HepG2 (cell line): ENCODE results near the gene CNFN. TPM values are rescaled to one million over a fixed set of nuclear protein-coding genes. Genes with fewer than 3 reads are reported as not detected.
A peak's percentile ranks its signal among the peaks of the same experiment; 100 is the strongest.

Source experiments
- ATAC-seq: fragments of 200-7000 bp; cut with Tn5 transposase; 3 replicates; pipeline ENCODE4 v1.9.1; 2020; ENCODE audit warnings: mild to moderate bottlenecking, moderate library complexity
- BruUV-seq: library from RNA; stranded (reverse); fragments of 400-500 nt; replicated peaks from 2 replicates; lab custom pipeline; 2021; lab: Mats Ljungman, UMichigan
- CTCF ChIA-PET: fragments of 300-600 bp; formaldehyde crosslinking; extraction: SDS; loops from one replicate; lab custom pipeline; 2021; ENCODE audit warnings: low total read pairs, inconsistent platforms, low intra/inter-chr PET ratio; lab: Yijun Ruan, JAX
- POLR2A ChIA-PET: fragments of 350-600 bp; sonication (Branson Sonifier 250); formaldehyde crosslinking; loops from one replicate; lab custom pipeline; 2020; ENCODE audit warnings: antibody characterized with exemption, inconsistent platforms; lab: Yijun Ruan, JAX
- DNase-seq: peaks from one replicate; pipeline ENCODE4 v3.0.0-alpha.2; 2015; ENCODE audit warnings: low spot score
- FAIRE-seq: peaks from 3 replicates; lab custom pipeline; 2011; peaks lifted over from hg19 to GRCh38; lab: Jason Lieb, UNC
- H2AFZ ChIP-seq: one replicate; pipeline ENCODE4 v1.6.1; 2011; ENCODE audit warnings: low read length, inconsistent platforms
- H3K27ac ChIP-seq: fragments of 300-600 bp; 3 replicates; pipeline ENCODE4 v1.8.0; 2011; ENCODE audit warnings: mixed run types, mild to moderate bottlenecking, mixed read lengths, low read length, inconsistent platforms; ENCODE audit not compliant: insufficient read depth; ENCODE audit errors: extremely low read length
- H3K27me3 ChIP-seq, 2 experiments: fragments of 200-600 bp in 1 of 2; 2 replicates in 1 of 2; 3 replicates in 1 of 2; pipeline versions ENCODE4 v1.6.0 to v1.8.0; 2011; ENCODE audit warnings: low read length in 2 of 2, mild to moderate bottlenecking in 2 of 2, moderate library complexity in 2 of 2, inconsistent platforms in 1 of 2; ENCODE audit not compliant: insufficient read depth in 2 of 2, control insufficient read depth in 1 of 2
- H3K36me3 ChIP-seq, 2 experiments: fragments of 200-600 bp in 1 of 2; replicated peaks in 1 of 2; 2 replicates in 1 of 2; 3 replicates in 1 of 2; pipeline versions ENCODE4 v1.5.1 to v1.8.0; 2011; ENCODE audit warnings: low read length in 2 of 2, inconsistent platforms in 1 of 2; ENCODE audit not compliant: insufficient read depth in 2 of 2, control insufficient read depth in 1 of 2
- H3K4me1 ChIP-seq: 2 replicates; pipeline ENCODE4 v1.5.1; 2012; ENCODE audit warnings: low read length, inconsistent platforms; ENCODE audit not compliant: insufficient read depth
- H3K4me2 ChIP-seq: 2 replicates; pipeline ENCODE4 v1.6.0; 2011; ENCODE audit warnings: low read depth, low read length, inconsistent platforms
- H3K4me3 ChIP-seq, 3 experiments: fragments of 200-600 bp in 1 of 3; sonication (generic), shearing (Covaris generic) in 1 of 3; replicated peaks in 1 of 3; 2 replicates each; pipeline ENCODE4 v1.5.1; 2011 to 2016; ENCODE audit warnings: low read length in 3 of 3, inconsistent platforms in 2 of 3, low read depth in 2 of 3, mild to moderate bottlenecking in 2 of 3, control low read depth in 1 of 3, mixed read lengths in 1 of 3; ENCODE audit not compliant: insufficient read depth in 1 of 3
- H3K79me2 ChIP-seq: one replicate; pipeline ENCODE4 v1.6.1; 2011; ENCODE audit warnings: low read length, inconsistent platforms; ENCODE audit not compliant: insufficient read depth
- H3K9ac ChIP-seq: 2 replicates; pipeline ENCODE4 v1.6.0; 2011; ENCODE audit warnings: mild to moderate bottlenecking, low read depth, low read length, inconsistent platforms; ENCODE audit not compliant: insufficient read depth
- H3K9me3 ChIP-seq: 2 replicates; pipeline ENCODE4 v1.5.1; 2012; ENCODE audit warnings: mild to moderate bottlenecking, low read length
- H4K20me1 ChIP-seq: 2 replicates; pipeline ENCODE4 v1.6.0; 2011; ENCODE audit warnings: inconsistent platforms, mild to moderate bottlenecking, low read length, moderate library complexity; ENCODE audit not compliant: insufficient read depth
- AGO1 ChIP-seq: fragments of 200-400 bp; formaldehyde crosslinking; IDR thresholded peaks from 2 replicates; pipeline ENCODE4 v1.6.1; 2017; ENCODE audit warnings: mild to moderate bottlenecking, low read depth, low read length, moderate library complexity; ENCODE audit not compliant: poor library complexity, severe bottlenecking
- AGO2 ChIP-seq: fragments of 200-400 bp; formaldehyde crosslinking; optimal IDR thresholded peaks from 2 replicates; pipeline ENCODE3; 2017; ENCODE audit warnings: mild to moderate bottlenecking, low read depth, low read length, moderate library complexity
- CHD4 ChIP-seq: fragments of 200-600 bp; sonication (generic); IDR thresholded peaks from 2 replicates; pipeline ENCODE4 v1.7.0; 2017; ENCODE audit warnings: mild to moderate bottlenecking, low read length, borderline replicate concordance
- HIVEP1 ChIP-seq: sonication (generic); formaldehyde crosslinking; IDR thresholded peaks from 2 replicates; pipeline ENCODE4 v1.4.0; 2020; ENCODE audit warnings: mild to moderate bottlenecking, missing genetic modification reagents
- JUND ChIP-seq: sonication (generic); formaldehyde crosslinking; IDR thresholded peaks from 2 replicates; pipeline ENCODE4 v1.8.0; 2022; ENCODE audit warnings: mild to moderate bottlenecking, missing genetic modification reagents
- KDM2A ChIP-seq: sonication (generic); formaldehyde crosslinking; IDR thresholded peaks from 2 replicates; pipeline ENCODE4 v1.4.0; 2020; ENCODE audit warnings: low read depth, missing genetic modification reagents, borderline replicate concordance
- KMT2A ChIP-seq: sonication (generic); formaldehyde crosslinking; IDR thresholded peaks from 2 replicates; pipeline ENCODE4 v1.4.0; 2020; ENCODE audit warnings: missing genetic modification reagents
- MNT ChIP-seq: fragments of 450-650 bp; IDR thresholded peaks from 2 replicates; pipeline ENCODE4 v1.6.1; 2016
- NFE2L1 ChIP-seq: sonication (generic); formaldehyde crosslinking; IDR thresholded peaks from 2 replicates; pipeline ENCODE4 v1.4.0; 2020; ENCODE audit warnings: missing genetic modification reagents, mild to moderate bottlenecking, borderline replicate concordance
- PHF20 ChIP-seq: sonication (generic); formaldehyde crosslinking; IDR thresholded peaks from 2 replicates; pipeline ENCODE4 v1.5.0; 2020; ENCODE audit warnings: mild to moderate bottlenecking, missing genetic modification reagents
- SMARCE1 ChIP-seq: fragments of 450-650 bp; IDR thresholded peaks from 2 replicates; pipeline ENCODE4 v1.6.1; 2017; ENCODE audit warnings: borderline replicate concordance
- ZNF549 ChIP-seq: sonication (generic); formaldehyde crosslinking; IDR thresholded peaks from 2 replicates; pipeline ENCODE4 v1.5.0; 2020; ENCODE audit warnings: missing genetic modification reagents
- ZNF7 ChIP-seq: IDR thresholded peaks from 2 replicates; pipeline ENCODE4 v1.6.1; 2016; ENCODE audit warnings: missing biosample characterization, missing genetic modification reagents
- ZNF766 ChIP-seq: sonication (generic); formaldehyde crosslinking; IDR thresholded peaks from 2 replicates; pipeline ENCODE4 v1.5.0; 2020; ENCODE audit warnings: missing genetic modification reagents, borderline replicate concordance
- ZNF773 ChIP-seq: sonication (generic); formaldehyde crosslinking; IDR thresholded peaks from 2 replicates; pipeline ENCODE4 v1.4.0; 2020; ENCODE audit warnings: missing genetic modification reagents, borderline replicate concordance
- ZSCAN20 ChIP-seq: sonication (generic); formaldehyde crosslinking; IDR thresholded peaks from 2 replicates; pipeline ENCODE4 v1.4.0; 2020; ENCODE audit warnings: missing genetic modification reagents, mild to moderate bottlenecking, borderline replicate concordance
- WGBS: methylation state at CpG from one replicate; pipeline ENCODE4 v1.1.6; 2017; ENCODE audit warnings: low lambda C conversion rate; 5-methylcytosine and 5-hydroxymethylcytosine counted together
- in situ Hi-C: cut with HindIII; loops from 2 replicates; pipeline ENCODE4 v1.10.0; 2017; ENCODE audit warnings: low pct_unique_long_range_greater_than_20kb; ENCODE audit not compliant: extremely low pct_ligation_motif_present
- intact Hi-C: fragments of 100-400 bp; cut with micrococcal nuclease; formaldehyde crosslinking; loops from one replicate; pipeline ENCODE4 v1.10.0; 2022; ENCODE audit not compliant: unreplicated experiment
- polyA plus RNA-seq, 8 experiments: library from polyadenylated mRNA; depleted of rRNA in 3 of 8; stranded (reverse) in 7 of 8; unstranded in 1 of 8; fragments of >200 nt; fragmentation: Illumina TruSeq in 4 of 8; extraction: Trizol in 4 of 8; gene quantifications; 2 replicates each; pipeline versions ENCODE4 v1.2.1 to v1.2.3, GENCODE V29; 2011 to 2016; ENCODE audit warnings: low read depth in 4 of 8, missing spikeins in 1 of 8, mixed read lengths in 1 of 8; ENCODE audit not compliant: insufficient read depth in 1 of 8
- total RNA-seq, 5 experiments: library from RNA; depleted of rRNA; stranded (reverse); fragments of >200 nt; fragmentation: Illumina TruSeq; extraction: Trizol; gene quantifications; 2 replicates each; pipeline ENCODE4 v1.2.3, GENCODE V29; 2016; ENCODE audit warnings: low read depth in 1 of 5
- TF ChIP-seq, protein P1 (sequence below): conservative IDR thresholded peaks from 2 replicates; pipeline ENCODE4 v1.6.1; 2018; ENCODE audit warnings: missing genetic modification reagents
- TF ChIP-seq, protein P2 (sequence below): sonication (generic); formaldehyde crosslinking; IDR thresholded peaks from 2 replicates; pipeline ENCODE4 v1.8.0; 2022; ENCODE audit warnings: missing genetic modification reagents, mild to moderate bottlenecking, moderate library complexity, borderline replicate concordance

The CNFN gene
- total and polyA plus RNA-seq, 2 of the 13 experiments (the other 11 are each of a cell fraction or from before 2014, with no cell fraction given), result 0.35 to 1.1 TPM

- peaks cover 25% of the 10 kb centered on the region for H3K4me1 ChIP-seq
- no TSS peak for BruUV-seq
- in situ Hi-C loops (no loop called here), intact Hi-C loops (no loop called here)
- ChIA-PET POLR2A (no interaction called here), CTCF (no interaction called here)
- H3K4me3 ChIP-seq, result no peak overlapping the region
- no peaks in the 10 kb centered on the region for H3K36me3 ChIP-seq
- H3K27ac ChIP-seq, result no peak overlapping the region
- H3K9ac ChIP-seq, result no peak overlapping the region
- no peaks in the 10 kb centered on the region for H4K20me1 ChIP-seq
- ATAC-seq, result peak; percentile 14; the same call in 2 of the 3 replicates
- H2AFZ ChIP-seq, result no peak overlapping the region
- H3K27me3 ChIP-seq, result peaks cover 1 to 27% of the 10 kb centered on the region in 2 experiments; a peak in 2 of 5 replicates
- no peak overlapping the region for H3K4me2 ChIP-seq
- no peak for DNase-seq
- no peak for FAIRE-seq
- no peaks in the 10 kb centered on the region for H3K79me2 ChIP-seq
- no peaks in the 10 kb centered on the region for H3K9me3 ChIP-seq
- 31% methylated on average over 14 of the region's 17 CpGs for WGBS
- TF ChIP-seq ZNF773, result no peak
- TF ChIP-seq HIVEP1 (CRISPR knock-in tag), result no peak
- no peak for TF ChIP-seq KMT2A (CRISPR knock-in tag)
- TF ChIP-seq JUND (CRISPR knock-in tag), result no peak
- peak; percentile 8; the same call in 1 of the 2 replicates for TF ChIP-seq KDM2A (CRISPR knock-in tag)
- TF ChIP-seq SMARCE1, result no peak
- no peak for TF ChIP-seq PHF20 (CRISPR knock-in tag)
- no peak for TF ChIP-seq ZSCAN20 (CRISPR knock-in tag)
- 0 out of 2 replicates have a peak, but pooled peaks have one; percentile 25 for TF ChIP-seq MNT
- TF ChIP-seq NFE2L1 (CRISPR knock-in tag), result no peak
- TF ChIP-seq ZNF549 (CRISPR knock-in tag), result no peak
- peak; percentile 54 for TF ChIP-seq AGO2
- TF ChIP-seq, protein P1, sequence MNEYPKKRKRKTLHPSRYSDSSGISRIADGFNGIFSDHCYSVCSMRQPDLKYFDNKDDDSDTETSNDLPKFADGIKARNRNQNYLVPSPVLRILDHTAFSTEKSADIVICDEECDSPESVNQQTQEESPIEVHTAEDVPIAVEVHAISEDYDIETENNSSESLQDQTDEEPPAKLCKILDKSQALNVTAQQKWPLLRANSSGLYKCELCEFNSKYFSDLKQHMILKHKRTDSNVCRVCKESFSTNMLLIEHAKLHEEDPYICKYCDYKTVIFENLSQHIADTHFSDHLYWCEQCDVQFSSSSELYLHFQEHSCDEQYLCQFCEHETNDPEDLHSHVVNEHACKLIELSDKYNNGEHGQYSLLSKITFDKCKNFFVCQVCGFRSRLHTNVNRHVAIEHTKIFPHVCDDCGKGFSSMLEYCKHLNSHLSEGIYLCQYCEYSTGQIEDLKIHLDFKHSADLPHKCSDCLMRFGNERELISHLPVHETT (CRISPR knock-in tag), result no peak
- TF ChIP-seq ZNF766 (CRISPR knock-in tag), result no peak
- no peak for TF ChIP-seq ZNF7
- TF ChIP-seq AGO1, result peak; percentile 39
- TF ChIP-seq, protein P2, sequence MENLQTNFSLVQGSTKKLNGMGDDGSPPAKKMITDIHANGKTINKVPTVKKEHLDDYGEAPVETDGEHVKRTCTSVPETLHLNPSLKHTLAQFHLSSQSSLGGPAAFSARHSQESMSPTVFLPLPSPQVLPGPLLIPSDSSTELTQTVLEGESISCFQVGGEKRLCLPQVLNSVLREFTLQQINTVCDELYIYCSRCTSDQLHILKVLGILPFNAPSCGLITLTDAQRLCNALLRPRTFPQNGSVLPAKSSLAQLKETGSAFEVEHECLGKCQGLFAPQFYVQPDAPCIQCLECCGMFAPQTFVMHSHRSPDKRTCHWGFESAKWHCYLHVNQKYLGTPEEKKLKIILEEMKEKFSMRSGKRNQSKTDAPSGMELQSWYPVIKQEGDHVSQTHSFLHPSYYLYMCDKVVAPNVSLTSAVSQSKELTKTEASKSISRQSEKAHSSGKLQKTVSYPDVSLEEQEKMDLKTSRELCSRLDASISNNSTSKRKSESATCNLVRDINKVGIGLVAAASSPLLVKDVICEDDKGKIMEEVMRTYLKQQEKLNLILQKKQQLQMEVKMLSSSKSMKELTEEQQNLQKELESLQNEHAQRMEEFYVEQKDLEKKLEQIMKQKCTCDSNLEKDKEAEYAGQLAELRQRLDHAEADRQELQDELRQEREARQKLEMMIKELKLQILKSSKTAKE (CRISPR knock-in tag), result no peak
- no peak for TF ChIP-seq CHD4
These were observed 11.6 kb downstream of the CNFN start for GRCh38 chr19:42378225-42379215.
